Gastroesophageal sphincter (tissue), 3 donors: ENCODE measurements around the gene RIPOR3.

Experiments
- CTCF ChIP-seq, 4 experiments: fragments of 200-600 bp in 2 of 4; fragments of 450-650 bp in 2 of 4; sonication (generic) in 1 of 4; IDR thresholded peaks; one replicate each; pipeline ENCODE4 v1.5.1; 2017 to 2019; ENCODE audit warnings: antibody characterized with exemption in 4 of 4, mild to moderate bottlenecking in 2 of 4, moderate library complexity in 2 of 4
- EP300 ChIP-seq: sonication (generic); formaldehyde crosslinking; IDR thresholded peaks from one replicate; pipeline ENCODE4 v1.6.1; 2017; ENCODE audit warnings: antibody characterized with exemption, mild to moderate bottlenecking
- POLR2A ChIP-seq, 2 donors: fragments of 450-650 bp; IDR thresholded peaks; one replicate each; pipeline ENCODE4 v1.6.1; 2017; ENCODE audit warnings: antibody characterized with exemption in 2 of 2, mild to moderate bottlenecking in 2 of 2, moderate library complexity in 1 of 2
- POLR2AphosphoS5 ChIP-seq: sonication (generic); formaldehyde crosslinking; IDR thresholded peaks from one replicate; pipeline ENCODE4 v1.6.1; 2017; ENCODE audit warnings: antibody characterized with exemption

- TF ChIP-seq CTCF (IDR thresholded peaks at IDR 0.05), result no peak
- no peak for TF ChIP-seq EP300
- no peak for TF ChIP-seq POLR2AphosphoS5
- TF ChIP-seq POLR2A (IDR thresholded peaks at IDR 0.05), result no peak
Observed at GRCh38 chr20:50559856-50560638, 131.3 kb downstream of the RIPOR3 start.
